Measurements from ENCODE around the gene GLI3. TPM values are rescaled to one million over a fixed set of nuclear protein-coding genes. Genes with fewer than 3 reads are reported as not detected.

Gene GLI3
- total RNA-seq, 1 experiment from 2014 or later = 45.0 TPM

DNA sequence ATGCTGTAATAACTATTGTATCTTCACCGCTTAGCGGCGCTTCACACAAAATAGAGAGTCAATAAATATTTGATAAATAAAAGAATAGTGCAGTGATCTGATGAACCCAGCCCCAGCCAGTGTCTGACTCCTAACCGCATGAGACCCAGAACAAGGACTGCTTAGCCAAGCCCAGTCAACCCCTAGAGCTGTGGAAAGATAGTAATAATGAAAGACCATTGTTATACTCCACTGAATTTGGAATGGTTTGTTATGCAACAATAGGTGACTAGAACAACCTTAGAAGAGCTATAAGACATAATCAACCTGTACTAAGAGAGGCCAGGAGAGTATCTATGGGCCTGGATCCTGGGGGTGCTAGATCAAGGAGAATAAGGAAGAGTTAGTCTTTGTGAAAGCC lies 303.6 kb downstream of the GLI3 start:
- Histone ChIP-seq H2AK5ac (ENCODE audit: insufficient read length, low read length) (no peak overlapping the region), H3K14ac (ENCODE audit: insufficient read depth, low read length) (no peak overlapping the region), H3K9ac (ENCODE audit: extremely low read depth, insufficient read length, low read length) (no peak overlapping the region), H2BK15ac (ENCODE audit: low read depth, low read length) (no peak overlapping the region), H2BK20ac (ENCODE audit: low read depth, low read length, poor library complexity, severe bottlenecking) (no peak overlapping the region), H3K23ac (ENCODE audit: insufficient read length, low read depth, low read length) (no peak overlapping the region), H2BK12ac (ENCODE audit: insufficient read length, low read depth, low read length) (no peak overlapping the region), H3K4me1 (ENCODE audit: insufficient read depth, low read length) (no peaks in the 10 kb centered on the region), H3K56ac (ENCODE audit: insufficient read length, low read depth, low read length) (no peak overlapping the region), H3K79me2 (ENCODE audit: insufficient read depth, low read length) (no peaks in the 10 kb centered on the region), H4K8ac (replicated peaks; ENCODE audit: insufficient read length, low read depth, low read length) (no peak overlapping the region), H3K27ac (ENCODE audit: insufficient read length, low read depth, low read length) (no peak overlapping the region), H4K5ac (ENCODE audit: insufficient read length, low read depth, low read length) (no peak overlapping the region), H4K91ac (ENCODE audit: insufficient read length, low read depth, low read length) (no peak overlapping the region), H3K4me2 (ENCODE audit: insufficient read depth, insufficient read length, low read length) (no peak overlapping the region), H3T11ph (ENCODE audit: low read length) (no peak overlapping the region), H3K9me3 (ENCODE audit: control insufficient read depth, low read depth, low read length) (no peaks in the 10 kb centered on the region), H4K20me1 (ENCODE audit: control insufficient read depth, insufficient read depth, insufficient read length) (no peaks in the 10 kb centered on the region), H3K4ac (ENCODE audit: low read depth, low read length) (no peak overlapping the region), H3K18ac (ENCODE audit: insufficient read length, low read depth, low read length) (no peak overlapping the region), H3K79me1 (ENCODE audit: insufficient read depth, low read depth, low read length, poor library complexity, severe bottlenecking) (no peaks in the 10 kb centered on the region), H3K23me2 (ENCODE audit: insufficient read length, low read depth, low read length, poor library complexity, severe bottlenecking) (no peaks in the 10 kb centered on the region), H2BK120ac (ENCODE audit: low read depth, low read length, poor library complexity, severe bottlenecking) (no peak overlapping the region), H2BK5ac (ENCODE audit: insufficient read length, low read length) (no peak overlapping the region), H2AFZ (ENCODE audit: low read length) (no peak overlapping the region), H3K27me3 (ENCODE audit: insufficient read depth, low read length) (no peaks in the 10 kb centered on the region)
- H3K4me1 Mint-ChIP-seq = peaks cover 8 to 17% of the 10 kb centered on the region in 2 experiments
- H3K9me3 Mint-ChIP-seq = no peaks in the 10 kb centered on the region; a peak in 1 of 5 replicates
- no CpG with 5 or more reads among the region's 4 CpGs for WGBS (ENCODE audit: extremely low coverage, insufficient read length, low lambda C conversion rate)
- no peak overlapping the region for H3K27ac Mint-ChIP-seq
- TF ChIP-seq, protein P1, sequence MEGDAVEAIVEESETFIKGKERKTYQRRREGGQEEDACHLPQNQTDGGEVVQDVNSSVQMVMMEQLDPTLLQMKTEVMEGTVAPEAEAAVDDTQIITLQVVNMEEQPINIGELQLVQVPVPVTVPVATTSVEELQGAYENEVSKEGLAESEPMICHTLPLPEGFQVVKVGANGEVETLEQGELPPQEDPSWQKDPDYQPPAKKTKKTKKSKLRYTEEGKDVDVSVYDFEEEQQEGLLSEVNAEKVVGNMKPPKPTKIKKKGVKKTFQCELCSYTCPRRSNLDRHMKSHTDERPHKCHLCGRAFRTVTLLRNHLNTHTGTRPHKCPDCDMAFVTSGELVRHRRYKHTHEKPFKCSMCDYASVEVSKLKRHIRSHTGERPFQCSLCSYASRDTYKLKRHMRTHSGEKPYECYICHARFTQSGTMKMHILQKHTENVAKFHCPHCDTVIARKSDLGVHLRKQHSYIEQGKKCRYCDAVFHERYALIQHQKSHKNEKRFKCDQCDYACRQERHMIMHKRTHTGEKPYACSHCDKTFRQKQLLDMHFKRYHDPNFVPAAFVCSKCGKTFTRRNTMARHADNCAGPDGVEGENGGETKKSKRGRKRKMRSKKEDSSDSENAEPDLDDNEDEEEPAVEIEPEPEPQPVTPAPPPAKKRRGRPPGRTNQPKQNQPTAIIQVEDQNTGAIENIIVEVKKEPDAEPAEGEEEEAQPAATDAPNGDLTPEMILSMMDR (conservative IDR thresholded peaks at IDR 0.05) = no peak
- DNase-seq = no peak
- H3K27me3 Mint-ChIP-seq (ENCODE audit: low read depth) = no peaks in the 10 kb centered on the region
- H3K36me3 Mint-ChIP-seq (ENCODE audit: insufficient read depth in 1 of 3, low read depth in 3 of 3) = peaks cover 0 to 4% (median 0%) of the 10 kb centered on the region in 3 experiments; a peak in 2 of 7 replicates
- H3K4me3 Mint-ChIP-seq = no peak overlapping the region
